Neural cell (in vitro differentiated cells): ENCODE measurements around the gene KYNU. TPM values are rescaled to one million over a fixed set of nuclear protein-coding genes. Genes with fewer than 3 reads are reported as not detected.

ENCODE experiments used
- H2AFZ ChIP-seq: fragments of 200-600, 300-800 bp; sonication (generic), shearing (Covaris generic); 2 replicates; pipeline ENCODE4 v1.6.0; 2014; ENCODE audit warnings: low read depth, mild to moderate bottlenecking, antibody characterized with exemption, low read length, moderate library complexity
- H3F3A ChIP-seq: fragments of 200-600 bp; shearing (Covaris generic); 2 replicates; pipeline ENCODE4 v1.6.1; 2016; ENCODE audit warnings: mild to moderate bottlenecking, moderate library complexity, mixed read lengths, antibody characterized with exemption, low read length; ENCODE audit not compliant: insufficient read depth, poor library complexity, severe bottlenecking
- H3K27ac ChIP-seq: fragments of 200-600, 300-800 bp; sonication (generic), shearing (Covaris generic); 2 replicates; pipeline ENCODE4 v1.5.1; 2014; ENCODE audit warnings: mild to moderate bottlenecking, low read length, moderate library complexity
- H3K27me3 ChIP-seq: fragments of 300-800, 200-600 bp; sonication (generic), shearing (Covaris generic); 2 replicates; pipeline ENCODE4 v1.6.0; 2014; ENCODE audit warnings: mild to moderate bottlenecking, low read depth, low read length, moderate library complexity; ENCODE audit not compliant: insufficient read depth
- H3K36me3 ChIP-seq: fragments of 300-800, 200-600 bp; sonication (generic), shearing (Covaris generic); 2 replicates; pipeline ENCODE4 v1.5.1; 2014; ENCODE audit warnings: mild to moderate bottlenecking, antibody characterized with exemption, low read length, moderate library complexity; ENCODE audit not compliant: insufficient read depth
- H3K4me2 ChIP-seq: fragments of 300-800, 200-600 bp; sonication (generic), shearing (Covaris generic); 2 replicates; pipeline ENCODE4 v1.6.0; 2014; ENCODE audit warnings: mild to moderate bottlenecking, low read length
- H3K4me3 ChIP-seq: fragments of 300-800, 200-600 bp; sonication (generic), shearing (Covaris generic); 2 replicates; pipeline ENCODE4 v1.5.1; 2014; ENCODE audit warnings: mild to moderate bottlenecking, low read length, moderate library complexity
- H3K79me2 ChIP-seq: fragments of 200-600 bp; shearing (Covaris generic); replicated peaks from 2 replicates; pipeline ENCODE4 v1.6.0; 2014; ENCODE audit warnings: mild to moderate bottlenecking, low read length, moderate library complexity; ENCODE audit not compliant: insufficient read depth
- H3K9ac ChIP-seq: fragments of 300-800, 200-600 bp; sonication (generic), shearing (Covaris generic); 2 replicates; pipeline ENCODE4 v1.6.1; 2016; ENCODE audit warnings: mild to moderate bottlenecking, low read length, mixed read lengths
- H3K9me2 ChIP-seq: fragments of 200-600 bp; shearing (Covaris generic); 2 replicates; pipeline ENCODE4 v1.6.1; 2016; ENCODE audit warnings: mild to moderate bottlenecking, low read length, mixed read lengths; ENCODE audit not compliant: insufficient read depth
- H3K9me3 ChIP-seq: fragments of 200-600, 300-800 bp; sonication (generic), shearing (Covaris generic); 2 replicates; pipeline ENCODE4 v1.6.1; 2016; ENCODE audit warnings: mild to moderate bottlenecking, mixed run types, low read length, moderate library complexity, mixed read lengths
- H4K20me1 ChIP-seq: fragments of 200-600 bp; shearing (Covaris generic); 2 replicates; pipeline ENCODE4 v1.6.1; 2016; ENCODE audit warnings: mild to moderate bottlenecking, mixed run types; ENCODE audit not compliant: insufficient read depth
- CTCF ChIP-seq: fragments of 450-650 bp; IDR thresholded peaks from 2 replicates; pipeline ENCODE4 v1.5.1; 2014; ENCODE audit warnings: antibody characterized with exemption, mild to moderate bottlenecking, moderate library complexity; ENCODE audit not compliant: poor library complexity, severe bottlenecking
- EP300 ChIP-seq: fragments of 450-650 bp; conservative IDR thresholded peaks from 2 replicates; pipeline ENCODE4 v1.6.1; 2014; ENCODE audit warnings: antibody characterized with exemption, mild to moderate bottlenecking, moderate library complexity; ENCODE audit not compliant: poor library complexity, severe bottlenecking
- EZH2 ChIP-seq: fragments of 200-600, 300-800 bp; shearing (Covaris generic), sonication (generic); IDR thresholded peaks from 2 replicates; pipeline ENCODE4 v1.6.1; 2014; ENCODE audit warnings: antibody characterized with exemption, low read length, borderline replicate concordance, mild to moderate bottlenecking; ENCODE audit not compliant: insufficient read depth, poor library complexity, severe bottlenecking
- MXI1 ChIP-seq: fragments of 450-650 bp; conservative IDR thresholded peaks from 2 replicates; pipeline ENCODE4 v1.6.1; 2014; ENCODE audit warnings: antibody characterized with exemption, mild to moderate bottlenecking; ENCODE audit not compliant: poor library complexity, severe bottlenecking
- POLR2AphosphoS5 ChIP-seq: IDR thresholded peaks from 2 replicates; pipeline ENCODE4 v1.6.1; 2012
- RAD21 ChIP-seq: fragments of 450-650 bp; conservative IDR thresholded peaks from 2 replicates; pipeline ENCODE4 v1.6.1; 2014; ENCODE audit warnings: antibody characterized with exemption, mild to moderate bottlenecking, moderate library complexity
- REST ChIP-seq: IDR thresholded peaks from 2 replicates; pipeline ENCODE4 v1.6.1; 2012; ENCODE audit warnings: borderline replicate concordance
- SMC3 ChIP-seq: fragments of 450-650 bp; conservative IDR thresholded peaks from 2 replicates; pipeline ENCODE4 v1.6.1; 2014; ENCODE audit warnings: antibody characterized with exemption, mild to moderate bottlenecking, moderate library complexity; ENCODE audit not compliant: poor library complexity
- TAF1 ChIP-seq: IDR thresholded peaks from 2 replicates; pipeline ENCODE4 v1.6.1; 2012; ENCODE audit warnings: low read depth
- polyA plus RNA-seq: library from polyadenylated mRNA; depleted of rRNA; stranded (reverse); fragments of >200 nt; gene quantifications from 2 replicates; pipeline ENCODE4 v1.2.3, GENCODE V29; 2014

Gene KYNU
- polyA plus RNA-seq, 1 donor from 2014 or later: 0.25 TPM

GRCh38 chr2:142840436-142840835, 37.0 kb upstream of the KYNU start:
- no peaks in the 10 kb centered on the region for H3K9me2 ChIP-seq
- H3K9ac ChIP-seq: no peak overlapping the region
- TF ChIP-seq TAF1 (no peak), MXI1 (no peak), POLR2AphosphoS5 (no peak), SMC3 (no peak), REST (no peak), CTCF (no peak), EZH2 (no peak), EP300 (no peak), RAD21 (no peak)
- H3K27me3 ChIP-seq: no peaks in the 10 kb centered on the region
- no peak overlapping the region for H3K4me3 ChIP-seq
- no peak overlapping the region for H3K27ac ChIP-seq
- H3F3A ChIP-seq: no peaks in the 10 kb centered on the region
- no peaks in the 10 kb centered on the region for H3K9me3 ChIP-seq
- H3K79me2 ChIP-seq: no peaks in the 10 kb centered on the region
- no peak overlapping the region for H2AFZ ChIP-seq
- H3K4me2 ChIP-seq: no peak overlapping the region
- H3K36me3 ChIP-seq: no peaks in the 10 kb centered on the region
- no peaks in the 10 kb centered on the region for H4K20me1 ChIP-seq

- no peaks in the 10 kb centered on the region for H3K27me3 ChIP-seq
- H3K9ac ChIP-seq: no peak overlapping the region
- TF ChIP-seq EZH2 (no peak), TAF1 (no peak), EP300 (no peak), RAD21 (no peak), POLR2AphosphoS5 (no peak), SMC3 (no peak), CTCF (no peak), MXI1 (no peak), REST (no peak)
- no peaks in the 10 kb centered on the region for H3K36me3 ChIP-seq
- no peak overlapping the region for H3K27ac ChIP-seq
- H3F3A ChIP-seq: no peaks in the 10 kb centered on the region
- no peak overlapping the region for H3K4me2 ChIP-seq
- H3K79me2 ChIP-seq: no peaks in the 10 kb centered on the region
- no peaks in the 10 kb centered on the region for H4K20me1 ChIP-seq
- H2AFZ ChIP-seq: no peak overlapping the region
- H3K9me2 ChIP-seq: no peaks in the 10 kb centered on the region
- H3K4me3 ChIP-seq: no peak overlapping the region
- H3K9me3 ChIP-seq: no peaks in the 10 kb centered on the region
These were observed 35.7 kb upstream of the KYNU start for GRCh38 chr2:142841788-142842187.
